HepG2 (cell line): ENCODE results near the gene PKDREJ. TPM values are rescaled to one million over a fixed set of nuclear protein-coding genes. Genes with fewer than 3 reads are reported as not detected.

ENCODE experiments used
- AKNA ChIP-seq: sonication (generic); formaldehyde crosslinking; IDR thresholded peaks from 2 replicates; pipeline ENCODE4 v1.4.0; 2020; ENCODE audit warnings: missing genetic modification reagents, borderline replicate concordance
- CHCHD3 ChIP-seq: sonication (generic); formaldehyde crosslinking; IDR thresholded peaks from 2 replicates; pipeline ENCODE4 v1.8.0; 2022; ENCODE audit warnings: mild to moderate bottlenecking, missing genetic modification reagents, moderate library complexity
- HMGXB3 ChIP-seq: sonication (generic); formaldehyde crosslinking; IDR thresholded peaks from 2 replicates; pipeline ENCODE4 v1.4.0; 2020; ENCODE audit warnings: missing genetic modification reagents, borderline replicate concordance
- SKI ChIP-seq: fragments of 450-650 bp; IDR thresholded peaks from one replicate; pipeline ENCODE4 v1.6.1; 2018; ENCODE audit warnings: mild to moderate bottlenecking; ENCODE audit not compliant: partially characterized antibody
- ZNF318 ChIP-seq: sonication (generic); formaldehyde crosslinking; IDR thresholded peaks from 2 replicates; pipeline ENCODE4 v1.4.0; 2020; ENCODE audit warnings: mild to moderate bottlenecking, missing genetic modification reagents
- polyA plus RNA-seq, 8 experiments: library from polyadenylated mRNA; depleted of rRNA in 3 of 8; stranded (reverse) in 7 of 8; unstranded in 1 of 8; fragments of >200 nt; fragmentation: Illumina TruSeq in 4 of 8; extraction: Trizol in 4 of 8; gene quantifications; 2 replicates each; pipeline versions ENCODE4 v1.2.1 to v1.2.3, GENCODE V29; 2011 to 2016; ENCODE audit warnings: low read depth in 4 of 8, missing spikeins in 1 of 8, mixed read lengths in 1 of 8; ENCODE audit not compliant: insufficient read depth in 1 of 8
- total RNA-seq, 5 experiments: library from RNA; depleted of rRNA; stranded (reverse); fragments of >200 nt; fragmentation: Illumina TruSeq; extraction: Trizol; gene quantifications; 2 replicates each; pipeline ENCODE4 v1.2.3, GENCODE V29; 2016; ENCODE audit warnings: low read depth in 1 of 5

Gene PKDREJ
- total and polyA plus RNA-seq, 2 of the 13 experiments (the other 11 are each of a cell fraction or from before 2014, with no cell fraction given): not detected

GRCh38 chr22:46296257-46297150 is 33.4 kb upstream of the PKDREJ start, which contains the start of gene GTSE1 (continued):
- TF ChIP-seq HMGXB3 (CRISPR knock-in tag): no peak
- TF ChIP-seq AKNA: no peak
- peak; percentile 17 for TF ChIP-seq SKI
- TF ChIP-seq CHCHD3 (CRISPR knock-in tag): peak; percentile 95; the same call in 1 of the 2 replicates
- 0 out of 2 replicates have a peak, but pooled peaks have one; percentile 7 for TF ChIP-seq ZNF318
